Inflammatory macrophage treated with lipopolysaccharide for 4 hours (primary cell): ENCODE measurements around the gene KCNK3.
A peak's percentile ranks its signal among the peaks of the same experiment; 100 is the strongest.
"Not testable (repeated sequence)": the region's sequence is repeated elsewhere in the genome, so short reads cannot be mapped to it uniquely, and the experiment has no call there.

Experiments used
- DNase-seq: peaks from one replicate; pipeline ENCODE4 v3.0.0-alpha.2; 2020

KCNK3 gene

DNA sequence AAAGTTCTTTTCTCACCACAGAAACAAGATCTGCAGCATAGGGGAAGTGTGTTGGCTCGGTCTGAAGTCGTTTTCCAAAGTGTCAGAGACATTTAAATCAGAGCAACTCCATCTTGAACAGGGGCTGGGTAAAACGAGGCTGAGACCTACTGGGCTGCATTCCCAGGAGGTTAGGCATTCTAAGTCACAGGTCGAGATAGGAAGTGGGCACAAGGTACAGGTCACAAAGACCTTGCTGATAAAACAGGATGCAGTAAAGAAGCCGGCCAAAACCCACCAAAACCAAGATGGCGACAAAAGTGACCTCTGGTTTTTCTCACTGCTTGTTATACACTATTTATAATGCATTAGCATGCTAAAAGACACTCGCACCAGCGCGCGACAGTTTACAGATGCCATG is 68.5 kb downstream of the KCNK3 start:
- not testable (repeated sequence) for DNase-seq

DNA sequence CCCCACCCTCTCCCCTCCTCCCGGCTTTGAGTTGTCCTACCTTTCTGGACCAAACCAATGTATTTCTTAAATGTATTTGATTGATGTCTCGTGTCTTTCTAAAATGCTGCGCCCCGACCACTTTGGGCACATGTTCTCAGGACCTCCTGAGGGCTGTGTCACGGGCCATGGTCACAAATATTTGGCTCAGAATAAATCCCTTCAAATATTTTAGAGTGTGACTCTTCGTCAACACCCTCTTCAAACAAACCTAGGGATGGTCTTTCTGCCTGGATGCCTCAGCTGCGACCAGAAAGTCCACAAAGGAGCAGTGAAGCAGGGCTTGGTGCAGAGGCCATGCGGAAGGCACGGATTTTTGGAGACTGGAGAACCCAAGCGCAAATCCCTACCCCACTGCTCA is 70.5 kb downstream of the KCNK3 start:
- no peak for DNase-seq

DNA sequence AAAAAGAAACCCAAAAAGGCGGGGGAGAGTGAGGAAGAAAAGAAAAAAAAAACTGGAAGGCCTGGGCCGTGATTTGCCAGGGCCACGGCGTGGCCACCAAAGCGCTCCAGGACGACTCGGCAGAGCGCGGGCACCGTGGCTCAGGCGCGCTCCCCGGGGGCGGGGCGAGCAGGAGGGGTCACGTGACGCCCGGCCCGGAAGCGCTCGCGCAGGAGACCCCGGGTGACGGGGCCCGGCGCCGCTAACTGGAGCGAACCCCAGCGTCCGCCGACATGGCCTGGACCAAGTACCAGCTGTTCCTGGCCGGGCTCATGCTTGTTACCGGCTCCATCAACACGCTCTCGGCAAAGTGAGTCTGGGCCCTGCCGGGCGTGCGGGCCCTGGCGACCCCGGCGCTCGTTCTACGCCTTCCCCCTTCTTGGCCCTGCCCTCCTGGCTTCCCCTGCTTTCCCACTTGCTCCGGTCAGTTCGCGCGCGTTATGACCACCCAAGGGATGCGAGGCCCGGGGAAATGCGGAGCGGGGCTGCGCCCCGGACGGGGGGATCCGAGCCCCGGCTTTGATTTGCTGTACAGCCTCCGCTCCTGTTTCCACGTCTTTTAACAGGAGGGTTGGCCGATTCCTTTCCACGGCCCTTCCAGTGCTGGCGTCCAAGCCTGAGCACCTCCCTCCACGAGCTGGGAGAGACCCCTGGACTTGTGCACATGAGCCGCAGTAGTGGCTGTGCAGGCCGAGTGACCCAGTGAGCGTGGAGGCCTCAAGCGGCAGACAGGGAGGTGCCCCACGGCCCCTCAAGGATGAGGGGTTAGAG is 71.8 kb downstream of the KCNK3 start, which contains the start of gene SLC35F6:
Gene SLC35F6, plus strand, starts transcription at position 207 of the 810 bp plus-strand sequence. Its CDS starts 66 bp downstream, at position 273.
- peak; percentile 86 for DNase-seq

DNA sequence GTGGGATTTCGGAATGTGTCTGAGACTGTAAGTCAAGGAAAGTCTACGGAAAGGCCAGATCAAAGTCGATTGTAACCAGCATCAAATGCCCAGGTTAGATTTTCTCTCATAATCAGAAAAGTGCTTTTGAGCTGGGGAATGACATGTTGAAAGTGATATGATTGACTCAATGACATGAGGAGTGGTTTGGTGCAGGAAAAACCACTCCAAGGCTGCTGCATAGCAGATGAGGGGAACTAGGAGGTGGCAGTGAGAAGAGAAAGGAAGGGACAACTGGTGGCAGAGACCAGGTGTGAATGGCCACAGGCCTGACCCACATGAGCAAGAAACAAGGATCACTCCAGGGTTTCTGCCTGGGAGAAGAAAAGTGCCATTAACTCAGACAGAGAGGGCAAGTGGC is 72.4 kb downstream of the KCNK3 start:
- peak; percentile 28 for DNase-seq

DNA sequence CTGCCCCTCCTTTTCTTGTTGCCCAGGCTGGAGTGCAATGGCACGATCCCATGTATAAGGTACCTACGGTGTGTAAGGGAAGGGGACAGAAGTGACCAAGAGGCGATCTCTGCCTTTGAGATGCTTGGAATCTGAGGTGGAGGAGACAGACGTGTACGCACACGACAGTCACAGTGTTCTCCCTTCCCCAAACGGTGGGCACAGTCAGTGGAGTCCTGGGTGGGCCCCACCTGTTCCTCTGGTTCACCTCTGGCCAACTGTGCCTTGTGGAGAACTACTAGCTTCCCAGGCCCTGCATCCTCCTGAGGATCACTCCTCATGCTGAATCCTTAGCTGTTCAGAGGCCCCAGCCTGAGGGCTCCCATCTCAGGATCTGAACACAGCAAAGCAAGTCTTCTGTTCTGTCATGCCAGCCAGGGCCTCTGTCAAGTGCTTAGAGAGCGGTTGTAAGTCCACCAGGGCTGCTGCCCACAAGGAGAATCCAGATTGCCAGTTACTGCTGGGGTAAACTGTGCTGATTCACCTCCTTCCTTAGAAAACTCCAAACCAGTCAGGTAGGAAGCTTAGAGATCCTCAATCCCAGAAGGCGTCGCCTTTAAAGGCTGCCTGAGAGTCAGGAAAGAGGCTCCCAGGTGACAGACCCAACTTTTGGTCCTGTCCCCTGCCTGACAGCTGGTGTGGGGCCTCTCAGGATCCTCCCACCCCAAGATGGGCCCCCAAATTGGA is 73.1 kb downstream of the KCNK3 start:
- no peak for DNase-seq

DNA sequence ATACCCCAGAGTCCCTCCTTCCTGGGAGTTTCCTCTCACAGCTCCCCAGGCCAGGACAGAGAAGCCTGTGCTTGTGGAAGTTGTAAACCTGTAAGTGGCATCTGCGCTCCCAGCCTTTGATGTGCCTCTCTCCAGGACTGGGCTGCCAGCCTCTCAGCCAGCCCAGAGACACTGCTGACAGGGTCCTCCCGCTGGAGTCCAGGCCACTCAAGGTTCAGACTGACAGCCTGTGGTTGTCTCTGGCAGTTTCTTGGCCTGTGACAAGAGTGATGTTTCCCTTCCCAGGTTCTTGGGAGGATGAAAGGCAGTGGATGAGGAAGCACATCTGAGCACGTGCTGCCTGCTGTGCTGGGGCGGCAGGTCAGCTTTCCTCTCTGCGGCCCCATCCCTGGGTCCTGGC is 74.6 kb downstream of the KCNK3 start:
- DNase-seq = no peak

DNA sequence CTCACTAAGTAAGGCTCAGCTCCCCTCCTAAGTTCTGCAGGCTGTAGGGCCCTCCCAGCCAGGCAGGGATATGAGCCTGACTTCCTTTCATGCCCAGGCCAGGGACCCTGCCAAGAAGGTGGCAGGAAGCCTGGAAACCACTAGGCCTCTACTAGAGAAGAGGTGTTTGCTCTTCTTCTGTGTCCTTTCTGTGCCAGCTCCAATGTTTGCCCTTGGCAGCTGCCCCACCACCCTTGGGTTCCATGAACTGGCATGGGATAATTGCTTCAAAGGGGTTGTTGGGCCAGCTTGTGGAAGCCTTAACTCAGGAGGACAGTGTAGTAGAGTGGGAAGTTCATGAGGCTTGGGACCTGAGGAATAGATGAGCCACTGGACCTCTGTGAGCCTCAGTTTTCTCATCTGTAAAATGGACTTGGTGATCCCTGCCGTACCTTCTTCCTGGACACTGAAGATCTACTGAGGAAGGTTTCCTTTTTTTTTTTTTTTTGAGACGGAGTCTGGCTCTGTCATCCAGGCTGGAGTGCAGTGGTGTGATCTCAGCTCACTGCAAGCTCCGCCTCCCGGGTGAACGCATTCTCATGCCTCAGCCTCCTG is 75.5 kb downstream of the KCNK3 start:
- DNase-seq = no peak

DNA sequence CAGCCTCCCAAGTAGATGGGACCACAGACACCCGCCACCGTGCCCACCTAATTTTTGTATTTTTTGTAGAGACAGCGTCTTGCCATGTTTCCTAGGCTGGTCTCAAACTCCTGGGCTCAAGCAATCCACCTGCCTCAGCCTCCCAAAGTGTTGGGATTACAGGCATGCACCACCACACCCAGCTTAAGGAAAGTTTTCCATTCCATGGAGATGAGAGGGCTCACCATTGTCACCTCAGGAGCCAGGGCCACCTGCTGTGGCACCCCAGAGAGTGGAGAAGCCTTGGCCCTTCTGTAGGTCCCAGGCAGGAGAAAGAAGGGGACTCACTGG is 76.2 kb downstream of the KCNK3 start:
- DNase-seq = no peak

DNA sequence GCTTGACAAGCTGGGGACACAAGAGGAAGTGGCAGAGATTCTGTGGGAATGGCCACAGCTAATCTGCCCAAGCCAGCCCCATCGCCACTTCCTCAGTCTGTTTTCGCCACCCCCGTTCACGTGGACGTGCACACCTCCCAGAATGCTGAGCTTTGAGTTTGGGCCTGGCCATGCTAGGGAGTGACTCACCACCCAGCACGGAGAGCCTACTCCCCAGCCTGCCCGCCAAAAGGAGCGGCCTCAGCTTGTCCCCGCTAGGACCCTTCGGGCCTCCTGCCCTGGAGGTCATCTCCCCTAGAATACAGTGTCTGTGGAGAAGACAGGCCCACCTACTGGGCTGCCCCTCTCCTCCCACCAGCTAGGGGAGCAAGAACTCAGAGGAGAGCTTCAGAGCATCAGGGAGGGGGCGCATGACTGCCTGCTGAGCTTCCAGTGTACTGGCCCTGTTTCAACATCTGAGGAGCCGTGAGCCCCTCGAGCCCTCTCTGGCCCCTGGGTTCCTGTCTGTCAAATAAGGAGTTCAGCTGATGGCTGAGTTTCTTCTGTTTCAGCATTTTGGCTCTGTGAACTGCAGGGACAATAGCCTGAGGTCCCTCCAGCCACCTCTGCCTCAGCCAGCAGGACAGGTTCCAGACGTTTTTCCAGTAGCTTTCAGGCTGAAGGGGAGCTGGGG is 76.7 kb downstream of the KCNK3 start:
- peak; percentile 97 for DNase-seq

DNA sequence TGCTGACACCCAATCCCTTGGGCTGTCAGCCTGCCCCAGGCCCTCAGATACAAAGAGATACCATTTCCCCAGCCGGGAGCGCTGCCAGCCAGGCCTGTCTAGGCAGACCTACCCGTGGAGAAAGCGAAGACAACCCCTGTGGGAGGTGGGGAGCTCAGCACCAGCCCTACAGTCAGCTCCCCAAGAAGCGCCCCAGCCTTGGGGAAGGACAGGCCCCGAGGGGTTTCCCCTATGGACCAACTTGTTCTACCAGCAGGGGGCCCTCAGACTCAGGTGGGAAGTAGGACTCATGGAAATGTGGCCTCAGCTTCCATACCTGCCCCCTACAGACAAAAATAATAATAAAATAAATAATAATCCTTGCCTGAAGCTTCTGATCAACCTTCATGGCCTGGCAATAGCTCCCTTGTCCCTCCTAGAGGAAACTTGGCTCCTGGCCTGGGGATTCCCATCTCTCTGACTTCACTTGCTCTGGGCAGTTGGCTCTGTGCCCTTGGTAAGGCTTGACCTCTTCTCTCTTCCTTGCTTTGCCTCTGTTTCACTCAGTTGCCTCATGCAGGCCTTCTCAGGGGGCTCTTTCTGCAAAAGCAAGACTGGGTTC is 78.6 kb downstream of the KCNK3 start:
- peak; percentile 47 for DNase-seq

DNA sequence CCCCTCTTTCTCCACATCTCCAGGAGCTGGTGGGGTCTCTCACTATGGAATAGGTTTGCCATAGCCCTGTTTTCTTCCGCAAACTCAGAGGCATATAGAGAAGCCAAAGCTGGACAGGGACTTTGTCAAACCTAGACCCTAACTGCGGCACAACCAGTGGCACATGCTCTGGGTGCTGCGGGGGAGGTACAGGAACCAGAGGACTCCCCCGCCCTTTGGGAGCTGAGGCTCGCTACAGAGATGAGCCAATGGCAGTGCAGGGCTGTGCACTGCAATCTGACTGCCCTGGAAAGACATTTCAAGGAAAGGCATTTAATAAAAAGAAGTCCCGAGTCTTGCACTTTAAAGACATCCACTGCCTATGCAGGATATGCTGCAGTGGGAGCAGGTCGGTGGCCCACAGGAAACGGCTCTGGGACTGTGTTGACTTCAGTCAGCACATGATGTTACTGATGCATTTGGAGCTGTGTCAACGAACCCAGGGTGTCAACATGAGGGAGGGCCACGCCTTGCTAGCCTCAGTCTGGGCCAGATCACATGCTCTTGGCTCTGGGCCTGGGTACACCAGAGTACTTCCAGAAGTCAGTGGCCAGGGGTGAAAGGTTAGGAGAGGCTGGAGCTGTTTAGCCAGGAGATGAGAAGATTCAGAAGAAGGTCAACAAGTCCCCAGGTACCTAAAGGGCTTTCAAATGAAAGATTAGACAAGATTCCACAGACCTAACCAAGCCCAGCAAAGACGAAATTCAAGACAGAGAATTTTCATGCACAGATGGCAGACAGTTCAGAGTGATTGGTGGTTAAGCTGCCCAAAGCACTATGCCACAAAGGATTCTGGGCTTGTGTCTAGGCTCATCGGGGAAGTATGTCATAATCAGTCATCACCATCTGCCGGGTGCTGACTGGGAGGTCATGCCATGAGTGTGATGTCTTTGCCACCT is 79.8 kb downstream of the KCNK3 start:
- peak; percentile 78 for DNase-seq

DNA sequence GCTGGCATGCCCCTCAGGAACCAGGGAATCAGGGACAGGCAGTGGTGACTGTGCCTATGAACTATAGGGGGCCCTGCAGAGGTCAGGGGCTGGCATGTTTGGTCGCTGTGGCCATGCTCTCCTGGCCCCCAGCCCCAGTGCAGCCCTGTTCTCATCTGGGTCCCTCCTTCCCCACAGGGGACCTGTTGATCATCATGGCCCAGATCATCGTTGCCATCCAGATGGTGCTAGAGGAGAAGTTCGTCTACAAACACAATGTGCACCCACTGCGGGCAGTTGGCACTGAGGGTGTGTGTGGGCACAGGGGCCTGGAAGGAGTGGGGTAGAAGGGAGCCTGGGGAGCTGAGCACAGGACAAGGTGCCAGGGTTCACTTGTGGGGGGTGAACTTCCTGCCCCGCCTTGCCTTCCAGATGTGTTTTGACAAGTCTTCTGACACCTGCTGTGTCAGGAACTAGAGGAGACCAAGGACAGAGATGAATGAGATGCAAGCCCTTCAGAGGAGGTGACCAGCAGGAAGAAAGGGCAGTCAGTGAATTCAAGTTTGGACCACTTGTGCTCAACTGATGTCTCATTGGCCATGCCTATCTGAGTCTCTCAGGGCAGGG is 83.8 kb downstream of the KCNK3 start:
- DNase-seq = no peak

DNA sequence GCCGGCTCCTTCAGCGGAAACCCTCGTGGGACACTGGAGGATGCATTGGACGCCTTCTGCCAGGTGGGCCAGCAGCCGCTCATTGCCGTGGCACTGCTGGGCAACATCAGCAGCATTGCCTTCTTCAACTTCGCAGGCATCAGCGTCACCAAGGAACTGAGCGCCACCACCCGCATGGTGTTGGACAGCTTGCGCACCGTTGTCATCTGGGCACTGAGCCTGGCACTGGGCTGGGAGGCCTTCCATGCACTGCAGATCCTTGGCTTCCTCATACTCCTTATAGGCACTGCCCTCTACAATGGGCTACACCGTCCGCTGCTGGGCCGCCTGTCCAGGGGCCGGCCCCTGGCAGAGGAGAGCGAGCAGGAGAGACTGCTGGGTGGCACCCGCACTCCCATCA is 85.6 kb downstream of the KCNK3 start:
- no peak for DNase-seq

DNA sequence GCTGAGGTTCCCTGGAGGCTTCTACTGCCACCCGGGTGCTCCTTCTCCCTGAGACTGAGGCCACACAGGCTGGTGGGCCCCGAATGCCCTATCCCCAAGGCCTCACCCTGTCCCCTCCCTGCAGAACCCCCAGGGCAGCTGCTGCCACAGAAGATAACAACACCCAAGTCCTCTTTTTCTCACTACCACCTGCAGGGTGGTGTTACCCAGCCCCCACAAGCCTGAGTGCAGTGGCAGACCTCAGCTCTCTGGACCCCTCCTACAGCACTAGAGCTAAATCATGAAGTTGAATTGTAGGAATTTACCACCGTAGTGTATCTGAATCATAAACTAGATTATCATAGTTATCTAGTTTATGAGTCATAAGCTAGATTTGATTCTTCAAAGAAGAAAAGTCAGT is 86.0 kb downstream of the KCNK3 start:
- DNase-seq = no peak

DNA sequence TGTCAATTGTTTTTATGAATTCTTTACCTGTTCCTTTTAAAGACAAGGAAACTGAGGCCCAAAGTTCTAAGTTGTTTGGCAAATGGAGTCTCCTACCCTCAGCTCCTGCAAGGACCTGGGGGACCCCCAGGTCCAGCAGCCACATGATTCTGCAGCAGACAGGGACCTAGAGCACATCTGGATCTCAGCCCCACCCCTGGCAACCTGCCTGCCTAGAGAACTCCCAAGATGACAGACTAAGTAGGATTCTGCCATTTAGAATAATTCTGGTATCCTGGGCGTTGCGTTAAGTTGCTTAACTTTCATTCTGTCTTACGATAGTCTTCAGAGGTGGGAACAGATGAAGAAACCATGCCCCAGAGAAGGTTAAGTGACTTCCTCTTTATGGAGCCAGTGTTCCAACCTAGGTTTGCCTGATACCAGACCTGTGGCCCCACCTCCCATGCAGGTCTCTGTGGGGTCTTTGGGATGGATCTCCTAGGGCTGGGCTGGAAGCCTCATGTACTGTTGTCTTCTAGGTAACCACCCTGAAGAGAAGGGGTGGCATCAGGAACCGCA is 87.8 kb downstream of the KCNK3 start:
- DNase-seq = no peak
